NT2/D1 (cell line): ENCODE data around the gene PTPRN2.

ENCODE experiments used
- SUZ12 ChIP-seq: IDR thresholded peaks from 2 replicates; pipeline ENCODE4 v1.6.1; 2011; ENCODE audit not compliant: insufficient read length, insufficient read depth; ENCODE audit errors: extremely low read depth
- YY1 ChIP-seq: IDR thresholded peaks from 2 replicates; pipeline ENCODE4 v1.6.1; 2011; ENCODE audit not compliant: insufficient read length, insufficient read depth
- ZNF274 ChIP-seq: IDR thresholded peaks from 2 replicates; pipeline ENCODE4 v1.6.1; 2011; ENCODE audit warnings: mild to moderate bottlenecking, low read depth, low read length

DNA sequence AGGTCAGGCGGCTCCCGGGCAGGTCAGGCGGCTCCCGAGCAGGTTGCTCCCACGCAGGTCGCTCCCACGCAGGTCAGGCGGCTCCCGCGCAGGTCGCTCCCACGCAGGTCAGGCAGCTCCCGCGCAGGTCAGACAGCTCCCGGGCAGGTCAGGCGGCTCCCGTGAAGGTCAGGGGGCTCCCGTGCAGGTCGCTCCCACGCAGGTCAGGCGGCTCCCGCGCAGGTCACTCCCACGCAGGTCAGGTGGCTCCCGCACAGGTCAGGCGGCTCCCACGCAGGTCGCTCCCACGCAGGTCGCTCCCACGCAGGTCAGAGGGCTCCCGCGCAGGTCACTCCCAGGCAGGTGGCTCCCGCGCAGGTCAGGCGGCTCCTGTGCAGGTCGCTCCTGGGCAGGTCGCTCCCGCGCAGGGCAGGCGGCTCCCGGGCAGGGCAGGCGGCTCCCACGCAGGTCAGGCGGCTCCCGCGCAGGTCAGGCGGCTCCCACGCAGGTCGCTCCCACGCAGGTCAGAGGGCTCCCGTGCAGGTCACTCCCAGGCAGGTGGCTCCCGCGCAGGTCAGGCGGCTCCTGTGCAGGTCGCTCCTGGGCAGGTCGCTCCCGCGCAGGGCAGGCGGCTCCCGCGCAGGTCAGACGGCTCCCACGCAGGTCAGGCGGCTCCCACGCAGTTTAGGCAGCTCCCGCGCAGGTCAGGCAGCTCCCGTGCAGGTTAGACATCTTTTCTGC lies 30.7 kb downstream of the PTPRN2 start:
- TF ChIP-seq SUZ12: no peak
- TF ChIP-seq ZNF274: no peak
- TF ChIP-seq YY1: no peak
